Measurements from ENCODE around the gene DSPP.

DSPP gene

GRCh38 chr4:87580057-87580456, 28.3 kb upstream of the DSPP start:
- Histone ChIP-seq H3K9ac (ENCODE audit: low read depth, low read length) (no peak overlapping the region), H3K4me2 (ENCODE audit: low read length) (no peak overlapping the region), H3K4me1 (ENCODE audit: control insufficient read depth, insufficient read depth, low read length) (no peaks in the 10 kb centered on the region), H3K36me3 (ENCODE audit: insufficient read depth, low read length) (no peaks in the 10 kb centered on the region), H3K27me3 (ENCODE audit: control insufficient read depth, insufficient read depth, low read length) (no peaks in the 10 kb centered on the region), H3K9me3 (replicated peaks; ENCODE audit: low read length) (no peaks in the 10 kb centered on the region), H3K4me3 (ENCODE audit: low read length) (no peak overlapping the region)

- no peaks in the 10 kb centered on the region for H3K36me3 ChIP-seq (ENCODE audit: insufficient read depth, low read length)
- no peaks in the 10 kb centered on the region for H3K27me3 ChIP-seq (ENCODE audit: control insufficient read depth, insufficient read depth, low read length)
- H3K4me2 ChIP-seq (ENCODE audit: low read length): no peak overlapping the region
- peaks cover 8% of the 10 kb centered on the region for H3K4me1 ChIP-seq (ENCODE audit: control insufficient read depth, insufficient read depth, low read length)
- no peaks in the 10 kb centered on the region for H3K9me3 ChIP-seq (replicated peaks; ENCODE audit: low read length)
- H3K9ac ChIP-seq (ENCODE audit: low read depth, low read length): no peak overlapping the region
- no peak overlapping the region for H3K4me3 ChIP-seq (ENCODE audit: low read length)
Measured at GRCh38 chr4:87584222-87584908, 24.0 kb upstream of the DSPP start.

DNA sequence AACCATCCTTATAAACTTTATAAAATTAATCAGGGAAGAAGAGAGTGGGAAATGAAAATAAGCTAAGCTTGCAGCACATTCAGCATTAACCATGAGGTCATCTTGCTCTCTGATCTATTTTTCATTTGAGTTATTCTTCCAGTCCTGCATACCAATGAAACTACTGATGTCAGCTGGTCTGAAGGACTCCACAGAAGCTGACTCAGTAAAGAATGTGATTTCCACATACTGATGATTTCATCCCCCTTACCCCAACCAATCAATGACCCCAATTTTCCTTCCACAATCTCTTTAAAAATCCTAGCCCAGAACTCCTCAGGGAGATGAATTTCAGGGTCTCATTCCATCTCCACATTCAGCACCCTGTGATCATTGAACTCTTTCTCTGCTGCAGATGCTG, 18.8 kb upstream of the DSPP start:
- Histone ChIP-seq H3K9ac (ENCODE audit: low read depth, low read length) (peak overlapping the region; percentile 32), H3K9me3 (replicated peaks; ENCODE audit: low read length) (no peaks in the 10 kb centered on the region), H3K27me3 (ENCODE audit: control insufficient read depth, insufficient read depth, low read length) (peaks cover 3% of the 10 kb centered on the region), H3K4me2 (ENCODE audit: low read length) (peak overlapping the region; percentile 63), H3K4me1 (ENCODE audit: control insufficient read depth, insufficient read depth, low read length) (peaks cover 11% of the 10 kb centered on the region), H3K36me3 (ENCODE audit: insufficient read depth, low read length) (no peaks in the 10 kb centered on the region), H3K4me3 (ENCODE audit: low read length) (peak overlapping the region; percentile 26)

DNA sequence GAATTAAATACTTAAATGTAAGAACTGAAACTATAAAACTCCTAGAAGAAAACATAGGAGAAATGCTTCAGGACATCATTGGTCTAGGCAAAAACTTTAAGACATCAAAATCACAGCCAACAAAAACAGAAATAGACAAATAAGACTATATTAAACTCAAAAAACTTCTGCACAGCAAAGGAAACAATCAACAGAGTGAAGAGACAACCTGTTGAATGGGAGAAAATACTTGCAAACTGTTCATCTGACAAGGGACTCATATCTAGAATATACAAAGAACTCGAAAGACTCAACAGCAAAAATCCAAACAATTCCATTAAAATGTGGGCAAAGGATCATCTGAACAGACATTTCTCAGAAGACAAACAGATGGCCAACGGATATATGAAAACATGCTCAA, 16.2 kb upstream of the DSPP start:
- H3K27me3 ChIP-seq (ENCODE audit: control insufficient read depth, insufficient read depth, low read length): peaks cover 3% of the 10 kb centered on the region
- H3K4me2 ChIP-seq (ENCODE audit: low read length): no peak overlapping the region
- H3K9ac ChIP-seq (ENCODE audit: low read depth, low read length): no peak overlapping the region
- peaks cover 11% of the 10 kb centered on the region for H3K4me1 ChIP-seq (ENCODE audit: control insufficient read depth, insufficient read depth, low read length)
- no peaks in the 10 kb centered on the region for H3K36me3 ChIP-seq (ENCODE audit: insufficient read depth, low read length)
- H3K4me3 ChIP-seq (ENCODE audit: low read length): no peak overlapping the region
- H3K9me3 ChIP-seq (replicated peaks; ENCODE audit: low read length): no peaks in the 10 kb centered on the region

DNA sequence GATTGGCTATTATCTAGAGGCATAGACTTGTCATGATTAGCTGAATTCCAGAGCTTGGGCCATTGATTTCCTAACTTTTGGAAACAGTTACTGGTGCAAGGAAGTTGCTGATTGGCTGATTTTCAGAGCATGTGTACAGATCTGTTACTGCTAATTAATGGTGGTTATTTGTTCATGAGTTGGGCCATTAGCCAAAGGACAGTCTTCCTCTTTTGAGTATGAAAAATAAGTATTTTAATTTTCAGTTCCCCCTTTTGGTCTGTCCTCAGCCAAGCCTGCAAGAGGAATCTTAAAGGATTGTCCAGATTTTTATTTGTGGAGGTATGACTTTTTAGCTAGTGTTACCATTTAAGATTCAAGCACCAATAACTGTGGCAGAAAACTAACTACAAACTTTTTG, 7.0 kb upstream of the DSPP start:
- H3K9me3 ChIP-seq (replicated peaks; ENCODE audit: low read length): no peaks in the 10 kb centered on the region
- no peaks in the 10 kb centered on the region for H3K27me3 ChIP-seq (ENCODE audit: control insufficient read depth, insufficient read depth, low read length)
- no peaks in the 10 kb centered on the region for H3K36me3 ChIP-seq (ENCODE audit: insufficient read depth, low read length)
- H3K4me2 ChIP-seq (ENCODE audit: low read length): no peak overlapping the region
- H3K9ac ChIP-seq (ENCODE audit: low read depth, low read length): no peak overlapping the region
- no peaks in the 10 kb centered on the region for H3K4me1 ChIP-seq (ENCODE audit: control insufficient read depth, insufficient read depth, low read length)
- H3K4me3 ChIP-seq (ENCODE audit: low read length): no peak overlapping the region

GRCh38 chr4:87614292-87614890, 6.1 kb downstream of the DSPP start:
- H3K4me2 ChIP-seq (ENCODE audit: low read length): no peak overlapping the region
- no peak overlapping the region for H3K9ac ChIP-seq (ENCODE audit: low read depth, low read length)
- H3K9me3 ChIP-seq (replicated peaks; ENCODE audit: low read length): no peaks in the 10 kb centered on the region
- H3K27me3 ChIP-seq (ENCODE audit: control insufficient read depth, insufficient read depth, low read length): peaks cover 28% of the 10 kb centered on the region
- H3K4me1 ChIP-seq (ENCODE audit: control insufficient read depth, insufficient read depth, low read length): no peaks in the 10 kb centered on the region
- no peaks in the 10 kb centered on the region for H3K36me3 ChIP-seq (ENCODE audit: insufficient read depth, low read length)
- no peak overlapping the region for H3K4me3 ChIP-seq (ENCODE audit: low read length)

DNA sequence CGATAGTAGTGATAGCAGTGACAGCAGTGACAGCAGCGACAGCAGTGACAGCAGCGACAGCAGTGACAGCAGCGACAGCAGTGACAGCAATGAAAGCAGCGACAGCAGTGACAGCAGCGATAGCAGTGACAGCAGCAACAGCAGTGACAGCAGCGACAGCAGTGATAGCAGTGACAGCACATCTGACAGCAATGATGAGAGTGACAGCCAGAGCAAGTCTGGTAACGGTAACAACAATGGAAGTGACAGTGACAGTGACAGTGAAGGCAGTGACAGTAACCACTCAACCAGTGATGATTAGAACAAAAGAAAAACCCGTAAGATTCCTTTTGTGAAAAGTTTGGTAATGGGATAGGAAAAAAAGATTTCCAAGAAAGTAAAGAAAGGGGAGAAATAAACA, 7.9 kb downstream of the DSPP start:
- Histone ChIP-seq H3K4me3 (ENCODE audit: low read length) (no peak overlapping the region), H3K9me3 (replicated peaks; ENCODE audit: low read length) (no peaks in the 10 kb centered on the region), H3K36me3 (ENCODE audit: insufficient read depth, low read length) (no peaks in the 10 kb centered on the region), H3K9ac (ENCODE audit: low read depth, low read length) (no peak overlapping the region), H3K4me1 (ENCODE audit: control insufficient read depth, insufficient read depth, low read length) (no peaks in the 10 kb centered on the region), H3K4me2 (ENCODE audit: low read length) (no peak overlapping the region), H3K27me3 (ENCODE audit: control insufficient read depth, insufficient read depth, low read length) (peaks cover 42% of the 10 kb centered on the region)

DNA sequence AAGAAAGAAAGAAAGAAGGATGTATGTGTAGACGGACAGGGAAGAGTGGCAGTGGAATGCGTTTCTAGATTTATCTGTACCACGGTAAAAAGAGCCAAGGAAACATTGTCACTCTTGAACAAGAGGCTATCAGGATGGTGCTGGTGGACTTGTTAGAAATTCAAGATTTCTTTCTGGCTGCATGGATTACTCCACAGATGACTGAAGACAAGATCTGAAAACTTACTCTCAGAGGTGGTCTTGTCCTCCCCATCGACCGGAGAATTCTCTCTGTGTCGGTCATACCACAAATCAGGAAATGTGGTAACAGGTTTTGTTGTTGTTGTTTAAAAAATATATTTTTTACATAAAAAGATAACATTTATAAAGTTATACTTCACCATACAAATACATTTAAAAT, 11.8 kb downstream of the DSPP start:
- peaks cover 36% of the 10 kb centered on the region for H3K27me3 ChIP-seq (ENCODE audit: control insufficient read depth, insufficient read depth, low read length)
- no peaks in the 10 kb centered on the region for H3K9me3 ChIP-seq (replicated peaks; ENCODE audit: low read length)
- no peak overlapping the region for H3K4me2 ChIP-seq (ENCODE audit: low read length)
- no peak overlapping the region for H3K4me3 ChIP-seq (ENCODE audit: low read length)
- no peaks in the 10 kb centered on the region for H3K4me1 ChIP-seq (ENCODE audit: control insufficient read depth, insufficient read depth, low read length)
- H3K36me3 ChIP-seq (ENCODE audit: insufficient read depth, low read length): no peaks in the 10 kb centered on the region
- no peak overlapping the region for H3K9ac ChIP-seq (ENCODE audit: low read depth, low read length)

GRCh38 chr4:87620491-87620890, 12.2 kb downstream of the DSPP start:
- no peak overlapping the region for H3K4me3 ChIP-seq (ENCODE audit: low read length)
- H3K9me3 ChIP-seq (replicated peaks; ENCODE audit: low read length): no peaks in the 10 kb centered on the region
- no peak overlapping the region for H3K4me2 ChIP-seq (ENCODE audit: low read length)
- peaks cover 36% of the 10 kb centered on the region for H3K27me3 ChIP-seq (ENCODE audit: control insufficient read depth, insufficient read depth, low read length)
- H3K9ac ChIP-seq (ENCODE audit: low read depth, low read length): no peak overlapping the region
- no peaks in the 10 kb centered on the region for H3K4me1 ChIP-seq (ENCODE audit: control insufficient read depth, insufficient read depth, low read length)
- no peaks in the 10 kb centered on the region for H3K36me3 ChIP-seq (ENCODE audit: insufficient read depth, low read length)

DNA sequence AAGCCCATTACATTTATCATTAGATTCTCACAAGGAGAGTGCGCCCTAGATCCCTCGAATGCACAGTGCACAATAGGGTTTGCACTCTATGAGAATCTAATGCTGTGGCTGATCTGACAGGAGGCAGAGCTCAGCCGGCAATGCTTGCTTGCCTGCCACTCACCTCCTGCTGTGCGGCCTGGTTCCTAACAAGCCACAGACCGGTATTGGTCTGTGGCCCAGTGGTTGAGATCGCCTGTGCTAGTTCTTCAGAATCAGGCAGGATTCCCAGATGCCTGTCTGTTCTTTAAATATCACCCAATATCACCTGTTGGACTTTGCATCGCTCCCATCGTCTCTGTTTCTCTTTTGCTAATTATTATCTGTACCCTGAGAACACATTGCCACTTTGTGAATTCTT, 14.0 kb downstream of the DSPP start:
- Histone ChIP-seq H3K4me1 (ENCODE audit: control insufficient read depth, insufficient read depth, low read length) (no peaks in the 10 kb centered on the region), H3K4me3 (ENCODE audit: low read length) (no peak overlapping the region), H3K36me3 (ENCODE audit: insufficient read depth, low read length) (no peaks in the 10 kb centered on the region), H3K9ac (ENCODE audit: low read depth, low read length) (no peak overlapping the region), H3K27me3 (ENCODE audit: control insufficient read depth, insufficient read depth, low read length) (peaks cover 36% of the 10 kb centered on the region), H3K9me3 (replicated peaks; ENCODE audit: low read length) (no peaks in the 10 kb centered on the region), H3K4me2 (ENCODE audit: low read length) (no peak overlapping the region)

GRCh38 chr4:87624698-87625097, 16.4 kb downstream of the DSPP start:
- H3K4me2 ChIP-seq (ENCODE audit: low read length): no peak overlapping the region
- peaks cover 23% of the 10 kb centered on the region for H3K27me3 ChIP-seq (ENCODE audit: control insufficient read depth, insufficient read depth, low read length)
- H3K4me1 ChIP-seq (ENCODE audit: control insufficient read depth, insufficient read depth, low read length): no peaks in the 10 kb centered on the region
- H3K4me3 ChIP-seq (ENCODE audit: low read length): no peak overlapping the region
- no peaks in the 10 kb centered on the region for H3K9me3 ChIP-seq (replicated peaks; ENCODE audit: low read length)
- no peak overlapping the region for H3K9ac ChIP-seq (ENCODE audit: low read depth, low read length)
- H3K36me3 ChIP-seq (ENCODE audit: insufficient read depth, low read length): no peaks in the 10 kb centered on the region

- no peaks in the 10 kb centered on the region for H3K36me3 ChIP-seq (ENCODE audit: insufficient read depth, low read length)
- no peaks in the 10 kb centered on the region for H3K4me1 ChIP-seq (ENCODE audit: control insufficient read depth, insufficient read depth, low read length)
- H3K9me3 ChIP-seq (replicated peaks; ENCODE audit: low read length): no peaks in the 10 kb centered on the region
- H3K27me3 ChIP-seq (ENCODE audit: control insufficient read depth, insufficient read depth, low read length): no peaks in the 10 kb centered on the region
- no peak overlapping the region for H3K9ac ChIP-seq (ENCODE audit: low read depth, low read length)
- no peak overlapping the region for H3K4me2 ChIP-seq (ENCODE audit: low read length)
- H3K4me3 ChIP-seq (ENCODE audit: low read length): no peak overlapping the region
Measured at GRCh38 chr4:87631668-87632067, 23.3 kb downstream of the DSPP start.
